Gastroesophageal sphincter (tissue), 3 donors: ENCODE results near the gene KLK3.

Source experiments
- POLR2A ChIP-seq, 2 donors: fragments of 450-650 bp; IDR thresholded peaks; one replicate each; pipeline ENCODE4 v1.6.1; 2017; ENCODE audit warnings: antibody characterized with exemption in 2 of 2, mild to moderate bottlenecking in 2 of 2, moderate library complexity in 1 of 2
- POLR2AphosphoS5 ChIP-seq: sonication (generic); formaldehyde crosslinking; IDR thresholded peaks from one replicate; pipeline ENCODE4 v1.6.1; 2017; ENCODE audit warnings: antibody characterized with exemption
- TF ChIP-seq, protein P1 (sequence below), 4 experiments: fragments of 200-600 bp in 2 of 4; fragments of 450-650 bp in 2 of 4; sonication (generic) in 1 of 4; IDR thresholded peaks; one replicate each; pipeline ENCODE4 v1.5.1; 2017 to 2019; ENCODE audit warnings: antibody characterized with exemption in 4 of 4, mild to moderate bottlenecking in 2 of 4, moderate library complexity in 2 of 4

DNA sequence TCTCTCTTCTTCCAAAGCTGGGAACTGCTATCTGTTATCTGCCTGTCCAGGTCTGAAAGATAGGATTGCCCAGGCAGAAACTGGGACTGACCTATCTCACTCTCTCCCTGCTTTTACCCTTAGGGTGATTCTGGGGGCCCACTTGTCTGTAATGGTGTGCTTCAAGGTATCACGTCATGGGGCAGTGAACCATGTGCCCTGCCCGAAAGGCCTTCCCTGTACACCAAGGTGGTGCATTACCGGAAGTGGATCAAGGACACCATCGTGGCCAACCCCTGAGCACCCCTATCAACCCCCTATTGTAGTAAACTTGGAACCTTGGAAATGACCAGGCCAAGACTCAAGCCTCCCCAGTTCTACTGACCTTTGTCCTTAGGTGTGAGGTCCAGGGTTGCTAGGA is 5.1 kb downstream of the KLK3 start:
- TF ChIP-seq, protein P1, sequence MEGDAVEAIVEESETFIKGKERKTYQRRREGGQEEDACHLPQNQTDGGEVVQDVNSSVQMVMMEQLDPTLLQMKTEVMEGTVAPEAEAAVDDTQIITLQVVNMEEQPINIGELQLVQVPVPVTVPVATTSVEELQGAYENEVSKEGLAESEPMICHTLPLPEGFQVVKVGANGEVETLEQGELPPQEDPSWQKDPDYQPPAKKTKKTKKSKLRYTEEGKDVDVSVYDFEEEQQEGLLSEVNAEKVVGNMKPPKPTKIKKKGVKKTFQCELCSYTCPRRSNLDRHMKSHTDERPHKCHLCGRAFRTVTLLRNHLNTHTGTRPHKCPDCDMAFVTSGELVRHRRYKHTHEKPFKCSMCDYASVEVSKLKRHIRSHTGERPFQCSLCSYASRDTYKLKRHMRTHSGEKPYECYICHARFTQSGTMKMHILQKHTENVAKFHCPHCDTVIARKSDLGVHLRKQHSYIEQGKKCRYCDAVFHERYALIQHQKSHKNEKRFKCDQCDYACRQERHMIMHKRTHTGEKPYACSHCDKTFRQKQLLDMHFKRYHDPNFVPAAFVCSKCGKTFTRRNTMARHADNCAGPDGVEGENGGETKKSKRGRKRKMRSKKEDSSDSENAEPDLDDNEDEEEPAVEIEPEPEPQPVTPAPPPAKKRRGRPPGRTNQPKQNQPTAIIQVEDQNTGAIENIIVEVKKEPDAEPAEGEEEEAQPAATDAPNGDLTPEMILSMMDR (IDR thresholded peaks at IDR 0.05): no peak
- TF ChIP-seq POLR2A (IDR thresholded peaks at IDR 0.05) (no peak), POLR2AphosphoS5 (no peak)
